GM23338 (cell line): Measurements from ENCODE around the gene SBNO1.

Experiments used
- CREB1 ChIP-seq: fragments of 250-450 bp; sonication (Bioruptor Pico); IDR thresholded peaks from 2 replicates; pipeline ENCODE4 v1.5.0; 2020; ENCODE audit warnings: low read depth, mild to moderate bottlenecking, moderate library complexity
- CTCF ChIP-seq, 2 experiments: fragments of 200-600 bp in 1 of 2; sonication (generic) in 1 of 2; conservative IDR thresholded peaks; 2 replicates each; pipeline versions ENCODE4 v1.5.1 to v1.6.1; 2016 to 2017; ENCODE audit warnings: antibody characterized with exemption in 2 of 2, low read depth in 2 of 2, mild to moderate bottlenecking in 2 of 2, moderate library complexity in 1 of 2
- ETS1 ChIP-seq: IDR thresholded peaks from 2 replicates; pipeline ENCODE4 v1.6.1; 2016; ENCODE audit warnings: antibody characterized with exemption
- EZH2 ChIP-seq: fragments of 200-600 bp; sonication (generic); IDR thresholded peaks from one replicate; pipeline ENCODE4 v1.8.0; 2017; ENCODE audit warnings: antibody characterized with exemption, mild to moderate bottlenecking, low read depth; ENCODE audit not compliant: unreplicated experiment
- EZH2phosphoT487 ChIP-seq: fragments of 200-600 bp; sonication (generic); IDR thresholded peaks from one replicate; pipeline ENCODE4 v1.8.1; 2018; ENCODE audit warnings: antibody characterized with exemption; ENCODE audit not compliant: unreplicated experiment
- NANOG ChIP-seq: IDR thresholded peaks from 2 replicates; pipeline ENCODE4 v1.6.1; 2016; ENCODE audit warnings: antibody characterized with exemption, borderline replicate concordance
- POLR2AphosphoS5 ChIP-seq: IDR thresholded peaks from 2 replicates; pipeline ENCODE4 v1.6.1; 2016; ENCODE audit warnings: antibody characterized with exemption, low read depth
- STAT1 ChIP-seq: IDR thresholded peaks from one replicate; pipeline ENCODE4 v1.6.1; 2016; ENCODE audit warnings: antibody characterized with exemption; ENCODE audit not compliant: unreplicated experiment
- ZNF331 ChIP-seq: fragments of 250-450 bp; sonication (Bioruptor Pico); IDR thresholded peaks from 2 replicates; pipeline ENCODE4 v1.5.0; 2020; ENCODE audit warnings: low read depth, mild to moderate bottlenecking, moderate library complexity
- TF ChIP-seq, protein P1 (sequence below): IDR thresholded peaks from one replicate; pipeline ENCODE4 v1.6.1; 2018; ENCODE audit warnings: antibody characterized with exemption; ENCODE audit not compliant: unreplicated experiment

- no peak for TF ChIP-seq EZH2phosphoT487
- TF ChIP-seq CTCF (conservative IDR thresholded peaks at IDR 0.05; ENCODE audit: low read depth in 2 of 2) = no peak
- TF ChIP-seq EZH2 = no peak
- no peak for TF ChIP-seq POLR2AphosphoS5
- TF ChIP-seq, protein P1, sequence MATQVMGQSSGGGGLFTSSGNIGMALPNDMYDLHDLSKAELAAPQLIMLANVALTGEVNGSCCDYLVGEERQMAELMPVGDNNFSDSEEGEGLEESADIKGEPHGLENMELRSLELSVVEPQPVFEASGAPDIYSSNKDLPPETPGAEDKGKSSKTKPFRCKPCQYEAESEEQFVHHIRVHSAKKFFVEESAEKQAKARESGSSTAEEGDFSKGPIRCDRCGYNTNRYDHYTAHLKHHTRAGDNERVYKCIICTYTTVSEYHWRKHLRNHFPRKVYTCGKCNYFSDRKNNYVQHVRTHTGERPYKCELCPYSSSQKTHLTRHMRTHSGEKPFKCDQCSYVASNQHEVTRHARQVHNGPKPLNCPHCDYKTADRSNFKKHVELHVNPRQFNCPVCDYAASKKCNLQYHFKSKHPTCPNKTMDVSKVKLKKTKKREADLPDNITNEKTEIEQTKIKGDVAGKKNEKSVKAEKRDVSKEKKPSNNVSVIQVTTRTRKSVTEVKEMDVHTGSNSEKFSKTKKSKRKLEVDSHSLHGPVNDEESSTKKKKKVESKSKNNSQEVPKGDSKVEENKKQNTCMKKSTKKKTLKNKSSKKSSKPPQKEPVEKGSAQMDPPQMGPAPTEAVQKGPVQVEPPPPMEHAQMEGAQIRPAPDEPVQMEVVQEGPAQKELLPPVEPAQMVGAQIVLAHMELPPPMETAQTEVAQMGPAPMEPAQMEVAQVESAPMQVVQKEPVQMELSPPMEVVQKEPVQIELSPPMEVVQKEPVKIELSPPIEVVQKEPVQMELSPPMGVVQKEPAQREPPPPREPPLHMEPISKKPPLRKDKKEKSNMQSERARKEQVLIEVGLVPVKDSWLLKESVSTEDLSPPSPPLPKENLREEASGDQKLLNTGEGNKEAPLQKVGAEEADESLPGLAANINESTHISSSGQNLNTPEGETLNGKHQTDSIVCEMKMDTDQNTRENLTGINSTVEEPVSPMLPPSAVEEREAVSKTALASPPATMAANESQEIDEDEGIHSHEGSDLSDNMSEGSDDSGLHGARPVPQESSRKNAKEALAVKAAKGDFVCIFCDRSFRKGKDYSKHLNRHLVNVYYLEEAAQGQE = no peak
- TF ChIP-seq ZNF331 (CRISPR knock-in tag) = no peak
- TF ChIP-seq ETS1 = no peak
- no peak for TF ChIP-seq CREB1 (CRISPR knock-in tag)
- no peak for TF ChIP-seq STAT1
- TF ChIP-seq NANOG = no peak
Measured at GRCh38 chr12:123273166-123273565, 91.5 kb downstream of the SBNO1 start.
